Smooth muscle cell (in vitro differentiated cells): ENCODE measurements around the gene MVB12B. TPM values are rescaled to one million over a fixed set of nuclear protein-coding genes. Genes with fewer than 3 reads are reported as not detected.

ENCODE experiments used
- DNase-seq: peaks from one replicate; lab custom pipeline; 2025; ENCODE audit not compliant: unreplicated experiment; lab: John Stamatoyannopoulos, UW
- H2AFZ ChIP-seq: fragments of 200-600 bp; sonication (generic); 2 replicates; pipeline ENCODE4 v1.6.0; 2016; ENCODE audit warnings: antibody characterized with exemption, low read depth, mild to moderate bottlenecking
- H3F3A ChIP-seq: fragments of 200-600 bp; sonication (generic); 2 replicates; pipeline ENCODE4 v1.6.0; 2017; ENCODE audit warnings: antibody characterized with exemption, low read depth
- H3K27ac ChIP-seq: fragments of 200-600 bp; sonication (generic); 2 replicates; pipeline ENCODE4 v1.5.1; 2016; ENCODE audit warnings: low read depth, mild to moderate bottlenecking
- H3K27me3 ChIP-seq: fragments of 200-600 bp; sonication (generic); 2 replicates; pipeline ENCODE4 v1.6.1; 2016; ENCODE audit warnings: low read depth, mild to moderate bottlenecking
- H3K36me3 ChIP-seq: fragments of 200-600 bp; sonication (generic); 2 replicates; pipeline ENCODE4 v1.5.1; 2016; ENCODE audit warnings: low read depth
- H3K4me1 ChIP-seq: fragments of 200-600 bp; sonication (generic); 2 replicates; pipeline ENCODE4 v1.5.1; 2016; ENCODE audit warnings: low read depth
- H3K4me2 ChIP-seq: fragments of 200-600 bp; sonication (generic); 2 replicates; pipeline ENCODE4 v1.6.0; 2016; ENCODE audit warnings: mild to moderate bottlenecking
- H3K4me3 ChIP-seq: fragments of 200-600 bp; sonication (generic); 2 replicates; pipeline ENCODE4 v1.5.1; 2016; ENCODE audit warnings: mild to moderate bottlenecking
- H3K79me2 ChIP-seq: fragments of 200-600 bp; sonication (generic); 2 replicates; pipeline ENCODE4 v1.6.0; 2016; ENCODE audit warnings: low read depth, mild to moderate bottlenecking
- H3K9ac ChIP-seq: fragments of 200-600 bp; sonication (generic); 2 replicates; pipeline ENCODE4 v1.6.0; 2016; ENCODE audit warnings: low read depth
- H3K9me3 ChIP-seq: fragments of 200-600 bp; sonication (generic); replicated peaks from 2 replicates; pipeline ENCODE4 v1.5.1; 2016; ENCODE audit warnings: low read depth
- H4K20me1 ChIP-seq: fragments of 200-600 bp; sonication (generic); 2 replicates; pipeline ENCODE4 v1.6.0; 2016; ENCODE audit warnings: low read depth
- CTCF ChIP-seq: fragments of 200-600 bp; sonication (generic); IDR thresholded peaks from 2 replicates; pipeline ENCODE4 v1.5.1; 2017; ENCODE audit warnings: borderline replicate concordance, mild to moderate bottlenecking, antibody characterized with exemption; ENCODE audit not compliant: insufficient read depth, poor library complexity, severe bottlenecking
- WGBS: methylation state at CpG from one replicate; pipeline ENCODE4 v1.1.7; 2016; ENCODE audit warnings: low lambda C conversion rate; 5-methylcytosine and 5-hydroxymethylcytosine counted together
- polyA plus RNA-seq: library from polyadenylated mRNA; unstranded; fragments of >200 nt; fragmentation: Nextera tagmentation; extraction: Ambion mirVana; gene quantifications from 2 replicates; pipeline ENCODE4 v1.2.1, GENCODE V29; 2016
- total RNA-seq: library from RNA; depleted of rRNA; stranded (reverse); fragments of >200 nt; gene quantifications from 2 replicates; pipeline ENCODE4 v1.2.3, GENCODE V29; 2014

Gene MVB12B
- total and polyA plus RNA-seq, 2 experiments from 2014 or later, result 4.3 to 5.4 TPM

GRCh38 chr9:126424511-126424910 lies 97.9 kb downstream of the MVB12B start:
- no peak for TF ChIP-seq CTCF
- 88% methylated on average over 8 of the region's 8 CpGs for WGBS
- Histone ChIP-seq H3K36me3 (no peaks in the 10 kb centered on the region), H2AFZ (no peak overlapping the region), H3F3A (no peaks in the 10 kb centered on the region), H3K4me3 (no peak overlapping the region), H4K20me1 (no peaks in the 10 kb centered on the region), H3K9ac (no peak overlapping the region), H3K27ac (no peak overlapping the region), H3K4me2 (no peak overlapping the region), H3K4me1 (peaks cover 16% of the 10 kb centered on the region), H3K9me3 (no peaks in the 10 kb centered on the region), H3K27me3 (no peaks in the 10 kb centered on the region), H3K79me2 (no peaks in the 10 kb centered on the region)
- no peak for DNase-seq

- no peak for TF ChIP-seq CTCF
Observed at GRCh38 chr9:126428534-126429175, 102.0 kb downstream of the MVB12B start.

GRCh38 chr9:126429190-126429589 lies 102.6 kb downstream of the MVB12B start:
- Histone ChIP-seq H3K9me3 (no peaks in the 10 kb centered on the region), H3K4me3 (no peak overlapping the region), H2AFZ (no peak overlapping the region), H3K79me2 (no peaks in the 10 kb centered on the region), H3K27me3 (no peaks in the 10 kb centered on the region), H3K4me1 (no peaks in the 10 kb centered on the region), H3K9ac (no peak overlapping the region), H3K36me3 (no peaks in the 10 kb centered on the region), H3F3A (no peaks in the 10 kb centered on the region), H3K27ac (no peak overlapping the region), H4K20me1 (no peaks in the 10 kb centered on the region), H3K4me2 (no peak overlapping the region)
- no peak for TF ChIP-seq CTCF
- no peak for DNase-seq
- 97% methylated on average over 8 of the region's 8 CpGs for WGBS

More at GRCh38 chr9:126428534-126429175, 102.0 kb downstream of the MVB12B start:
- Histone ChIP-seq H3K4me2 (no peak overlapping the region), H3K36me3 (no peaks in the 10 kb centered on the region), H3K9me3 (no peaks in the 10 kb centered on the region), H3K4me3 (no peak overlapping the region), H4K20me1 (no peaks in the 10 kb centered on the region), H3K4me1 (no peaks in the 10 kb centered on the region), H3K9ac (no peak overlapping the region), H2AFZ (no peak overlapping the region), H3F3A (no peaks in the 10 kb centered on the region), H3K79me2 (no peaks in the 10 kb centered on the region), H3K27ac (no peak overlapping the region), H3K27me3 (no peaks in the 10 kb centered on the region)
- 92% methylated on average over 9 of the region's 9 CpGs for WGBS
- DNase-seq, result no peak

- Histone ChIP-seq H3K79me2 (no peaks in the 10 kb centered on the region), H3K4me1 (no peaks in the 10 kb centered on the region), H3K9me3 (no peaks in the 10 kb centered on the region), H3K9ac (no peak overlapping the region), H3K27me3 (no peaks in the 10 kb centered on the region), H4K20me1 (no peaks in the 10 kb centered on the region), H3K4me2 (no peak overlapping the region), H3K36me3 (no peaks in the 10 kb centered on the region), H2AFZ (no peak overlapping the region), H3K27ac (no peak overlapping the region), H3K4me3 (no peak overlapping the region), H3F3A (no peaks in the 10 kb centered on the region)
- TF ChIP-seq CTCF, result no peak
- 93% methylated on average over 6 of the region's 6 CpGs for WGBS
- no peak for DNase-seq
Observed at GRCh38 chr9:126430124-126430523, 103.5 kb downstream of the MVB12B start.
